Stimulated activated CD4-positive, alpha-beta T cell treated with anti-CD3 and anti-CD28 coated beads, TNF-alpha, amount 100 ng/mL, for 48 hours (primary cell): ENCODE results near the gene PRSS21.
A peak's percentile ranks its signal among the peaks of the same experiment; 100 is the strongest.

ENCODE experiments used
- DNase-seq, 3 donors: peaks; one replicate each; pipeline ENCODE4 v3.0.0-alpha.2; 2020; ENCODE audit warnings: low read depth in 3 of 3

Gene PRSS21

GRCh38 chr16:2816751-2817339 lies at the start of gene PRSS21:
TSS of gene PRSS21 (plus strand) at chr16:2817237. CDS start at chr16:2817269, 32 bp downstream.
- DNase-seq, result peak in 1 of 3 donors; percentile 15

GRCh38 chr16:2767891-2768290 lies 49.1 kb upstream of the PRSS21 start:
- no peak for DNase-seq

DNA sequence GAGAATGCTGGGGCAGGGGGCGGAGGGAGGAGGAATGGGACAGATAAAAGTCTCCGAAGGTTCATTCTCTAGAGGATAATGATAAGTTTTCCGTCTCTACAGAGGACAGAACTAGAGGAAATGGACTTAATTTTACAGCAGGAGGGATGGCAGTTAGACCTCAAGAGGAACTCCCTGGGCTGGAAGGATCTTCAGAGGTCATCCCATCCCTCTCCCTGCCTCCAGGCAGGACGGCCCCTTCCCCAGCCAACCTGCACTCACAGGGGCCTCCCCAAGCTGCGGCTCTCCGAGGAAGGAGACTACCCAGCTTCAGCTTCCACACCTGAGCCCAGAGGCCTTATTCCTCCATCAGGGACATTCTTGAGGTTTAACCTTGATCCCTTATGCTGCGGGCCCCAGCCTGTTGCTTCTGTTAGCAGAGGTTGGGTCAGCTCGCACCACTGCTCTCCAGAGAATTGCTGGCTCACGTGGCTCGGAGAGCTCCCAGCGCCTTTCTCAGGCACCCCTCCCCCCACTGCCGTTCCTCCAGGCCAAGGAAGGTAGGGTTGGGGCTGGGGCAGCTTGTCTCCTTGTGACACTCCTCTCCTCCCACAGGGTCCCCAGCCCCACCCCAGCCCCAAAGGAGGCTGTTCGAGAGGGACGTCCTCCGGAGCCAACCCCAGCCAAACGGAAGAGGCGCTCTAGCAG lies 48.5 kb upstream of the PRSS21 start:
- DNase-seq, result no peak

DNA sequence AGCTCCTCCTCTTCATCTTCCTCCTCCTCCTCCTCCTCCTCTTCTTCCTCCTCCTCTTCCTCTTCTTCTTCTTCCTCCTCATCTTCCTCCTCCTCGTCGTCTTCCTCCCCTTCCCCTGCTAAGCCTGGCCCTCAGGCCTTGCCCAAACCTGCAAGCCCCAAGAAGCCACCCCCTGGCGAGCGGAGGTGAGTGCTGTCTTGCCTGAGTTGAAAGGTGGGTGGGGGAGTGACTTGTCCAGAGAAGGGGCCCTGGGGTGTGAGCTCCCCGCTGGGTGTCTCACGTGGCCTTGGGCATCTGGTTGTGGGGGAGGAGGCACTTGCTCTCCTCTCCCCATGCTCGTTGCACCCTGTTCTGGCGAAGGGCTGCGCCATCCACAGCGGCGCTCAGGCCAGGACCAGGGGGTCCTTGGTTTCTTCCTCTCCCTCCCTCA lies 47.9 kb upstream of the PRSS21 start:
- no peak for DNase-seq

- no peak for DNase-seq
Measured at GRCh38 chr16:2769675-2770056, 47.4 kb upstream of the PRSS21 start.

DNA sequence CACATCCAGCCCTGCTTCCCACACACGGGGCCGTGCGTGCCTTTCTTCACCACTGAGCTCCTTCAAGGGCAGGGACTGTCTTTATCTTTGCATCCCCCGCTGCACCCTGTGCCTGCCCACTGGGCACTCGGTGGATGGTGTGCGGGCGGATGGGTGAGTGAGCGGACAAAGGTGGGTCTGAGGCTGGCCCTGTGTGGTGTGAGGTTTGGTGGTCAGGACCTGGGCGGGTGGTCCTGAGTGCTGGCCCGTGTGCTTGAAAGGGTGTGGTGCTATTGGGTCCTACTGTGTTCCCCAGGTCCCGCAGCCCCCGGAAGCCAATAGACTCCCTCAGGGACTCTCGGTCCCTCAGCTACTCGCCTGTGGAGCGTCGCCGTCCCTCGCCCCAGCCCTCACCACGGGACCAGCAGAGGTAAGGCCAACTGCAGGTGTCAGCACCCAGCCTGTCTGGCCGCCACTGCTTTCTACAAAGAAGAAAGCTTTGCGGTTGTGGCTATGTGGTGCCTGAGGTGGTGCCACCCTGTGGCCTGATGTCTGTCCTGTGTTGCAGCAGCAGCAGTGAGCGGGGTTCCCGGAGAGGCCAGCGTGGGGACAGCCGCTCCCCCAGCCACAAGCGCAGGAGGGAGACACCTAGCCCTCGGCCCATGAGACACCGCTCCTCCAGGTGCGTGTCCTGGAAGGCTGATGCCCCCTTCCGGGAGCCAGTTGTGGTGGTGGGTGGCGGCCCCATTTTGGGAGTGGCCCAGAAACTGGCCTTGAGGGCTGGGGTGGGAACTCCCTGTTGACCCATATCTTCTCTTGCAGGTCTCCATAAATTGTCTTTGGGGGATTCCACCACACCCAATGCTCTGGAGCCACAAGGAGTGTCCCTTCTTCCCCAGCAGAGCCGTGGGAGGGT lies 46.7 kb upstream of the PRSS21 start:
- DNase-seq, result no peak

DNA sequence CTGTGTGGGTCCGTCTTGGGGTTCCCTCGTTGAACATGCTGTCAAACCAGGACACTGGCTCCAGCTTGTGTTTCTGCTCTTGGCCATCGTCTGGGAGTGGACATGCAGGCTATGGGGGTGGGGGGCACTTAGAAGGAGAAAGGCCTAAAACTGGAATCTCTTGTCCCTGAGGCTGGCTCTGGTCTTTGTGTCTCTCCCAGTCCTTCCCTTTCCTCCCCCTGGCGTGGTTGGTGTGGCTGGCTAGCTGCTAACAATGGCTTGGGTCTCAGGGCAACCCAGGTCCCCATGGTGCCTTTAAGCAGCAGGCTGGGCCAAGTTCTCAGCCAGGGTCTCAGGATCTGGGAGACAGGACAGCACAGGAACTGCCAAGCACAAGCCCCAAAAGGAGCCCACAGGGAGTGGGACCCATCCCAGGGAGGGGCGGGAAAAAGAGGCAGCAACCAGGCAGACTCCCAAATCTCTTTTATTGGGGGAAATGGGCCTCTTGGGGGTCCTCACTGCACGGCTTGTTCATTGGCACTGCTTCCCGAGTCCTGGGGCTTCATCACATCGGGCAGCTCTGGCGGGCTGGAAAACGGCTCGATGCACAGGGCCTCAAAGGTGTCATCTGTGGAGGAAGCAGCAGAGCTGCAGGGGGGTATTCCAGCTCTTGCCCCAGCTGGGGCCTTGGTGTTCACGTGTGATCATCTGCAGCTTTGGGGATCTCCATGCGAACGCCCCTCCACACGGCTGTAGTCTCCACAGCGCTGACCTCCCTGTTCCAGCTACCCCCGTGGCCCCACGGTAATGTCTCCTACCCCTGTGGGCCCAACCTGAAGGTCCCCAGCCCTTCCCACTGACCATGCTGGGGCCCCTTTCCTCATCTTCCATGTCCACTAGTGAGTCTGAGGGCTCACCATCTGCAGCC lies 45.3 kb upstream of the PRSS21 start:
- no peak for DNase-seq

- no peak for DNase-seq
Measured at GRCh38 chr16:2773188-2773968, 43.7 kb upstream of the PRSS21 start.

DNA sequence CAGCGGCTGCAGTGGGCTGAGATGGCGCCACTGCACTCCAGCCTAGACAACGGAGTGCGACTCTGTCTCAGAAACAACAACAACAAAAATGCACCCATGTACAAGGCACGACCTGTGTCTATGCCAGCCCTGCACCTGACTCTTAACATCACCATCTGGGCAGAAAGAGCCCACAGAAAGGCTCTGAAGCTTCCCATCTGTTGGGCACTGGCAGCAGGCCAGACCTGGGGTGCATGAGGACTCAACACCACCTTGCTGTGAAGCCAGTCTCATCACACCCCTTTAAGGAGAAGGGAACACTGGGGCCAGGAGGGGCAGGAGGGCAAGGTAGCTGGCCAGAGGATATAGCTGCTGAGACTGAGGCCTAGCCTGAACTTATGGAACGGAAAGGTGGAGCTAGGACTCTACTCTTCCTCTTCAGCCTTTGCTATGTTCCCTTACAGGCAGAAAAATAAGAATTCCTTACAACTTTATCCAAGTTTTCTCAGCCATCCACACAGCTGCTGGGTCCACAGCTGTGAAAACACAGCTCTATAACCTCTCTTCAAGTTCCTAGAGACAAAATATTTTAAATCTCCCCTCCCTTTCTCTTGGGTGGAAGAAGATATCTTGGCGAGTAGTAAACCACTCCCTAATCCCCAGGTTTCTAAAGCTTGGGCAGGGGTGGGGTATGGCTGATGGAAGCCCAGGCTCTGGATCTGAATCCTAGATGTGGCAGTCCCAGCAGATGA lies 42.7 kb upstream of the PRSS21 start:
- no peak for DNase-seq

DNA sequence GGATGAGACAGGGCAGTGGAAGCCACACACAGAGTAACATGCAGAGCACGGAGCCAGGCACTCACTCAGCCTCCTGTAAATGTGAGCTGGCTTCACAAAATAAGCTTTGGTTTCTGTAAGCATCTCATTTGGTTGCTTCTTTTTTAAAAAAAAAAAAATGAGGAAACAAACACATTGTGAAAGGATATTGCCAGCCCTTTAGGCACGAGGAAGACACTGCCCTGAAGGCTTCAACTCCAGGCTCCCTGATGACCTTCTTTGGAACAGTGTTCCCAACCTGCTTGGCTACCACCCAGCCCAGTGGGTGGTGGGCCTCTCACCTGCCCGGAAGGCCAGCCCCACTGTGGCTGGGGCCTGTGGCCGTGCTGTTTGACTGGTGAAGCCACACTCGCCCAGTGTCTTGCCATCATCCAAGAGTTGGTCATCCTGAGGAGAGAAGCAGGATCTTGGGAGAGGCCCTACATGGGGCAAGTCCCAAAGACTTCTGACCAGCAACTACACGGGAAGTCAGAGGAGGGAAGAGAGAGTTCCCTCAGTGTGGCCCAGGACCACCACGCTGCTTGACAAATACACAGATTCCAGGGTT lies 41.8 kb upstream of the PRSS21 start:
- no peak for DNase-seq

GRCh38 chr16:2775765-2776499 lies 41.1 kb upstream of the PRSS21 start:
- no peak for DNase-seq

GRCh38 chr16:2776500-2777139 lies 40.4 kb upstream of the PRSS21 start:
- DNase-seq, result no peak

- peak; percentile 77 to 87 (median 81) for DNase-seq
Measured at GRCh38 chr16:2777231-2777902, 39.7 kb upstream of the PRSS21 start, which contains the start of gene ELOB. TSS of gene ELOB (minus strand) at chr16:2777280. CDS start at chr16:2777239, 41 bp downstream.

GRCh38 chr16:2777903-2778629 lies 39.0 kb upstream of the PRSS21 start:
- DNase-seq, result no peak

- DNase-seq, result no peak
Measured at GRCh38 chr16:2778630-2778958, 38.4 kb upstream of the PRSS21 start.

GRCh38 chr16:2779151-2779920 lies 37.7 kb upstream of the PRSS21 start:
- no peak for DNase-seq
